Measurements from ENCODE around the gene FLOT1. TPM values are rescaled to one million over a fixed set of nuclear protein-coding genes. Genes with fewer than 3 reads are reported as not detected.
A peak's percentile ranks its signal among the peaks of the same experiment; 100 is the strongest.

Gene FLOT1
- total and polyA plus RNA-seq, 9 of the 15 experiments (the other 6 are each of a cell fraction or from before 2014, with no cell fraction given) = 11.7 to 149 (median 118) TPM

GRCh38 chr6:30769853-30770524 is 27.5 kb upstream of the FLOT1 start (continued):
- TF ChIP-seq E2F6 (IDR thresholded peaks at IDR 0.05; ENCODE audit: borderline replicate concordance in 1 of 2, extremely low read depth in 1 of 2, insufficient read depth in 1 of 2, insufficient read length in 1 of 2, low read depth in 1 of 2, low read length in 1 of 2, poor library complexity in 1 of 2, severe bottlenecking in 1 of 2) = no peak
- TF ChIP-seq GMEB1 (CRISPR knock-in tag; IDR thresholded peaks at IDR 0.05) = no peak
- no peak for TF ChIP-seq ZBTB8A (IDR thresholded peaks at IDR 0.05; ENCODE audit: partially characterized antibody)
- no peak for TF ChIP-seq NEUROD1 (IDR thresholded peaks at IDR 0.05; ENCODE audit: borderline replicate concordance, low read depth, low read length, partially characterized antibody)
- TF ChIP-seq ZNF133 (CRISPR knock-in tag; IDR thresholded peaks at IDR 0.05) = no peak
- TF ChIP-seq ZNF124 (CRISPR knock-in tag; IDR thresholded peaks at IDR 0.05) = no peak
- TF ChIP-seq ZNF174 (CRISPR knock-in tag; IDR thresholded peaks at IDR 0.05) = no peak
- no peak for TF ChIP-seq CEBPZ (IDR thresholded peaks at IDR 0.05; ENCODE audit: borderline replicate concordance, low read depth, low read length)
- TF ChIP-seq C11orf30 (IDR thresholded peaks at IDR 0.05; ENCODE audit: low read depth) = no peak
- no peak for TF ChIP-seq RB1 (IDR thresholded peaks at IDR 0.05; ENCODE audit: low read depth)
- TF ChIP-seq NCOA2 (IDR thresholded peaks at IDR 0.05; ENCODE audit: partially characterized antibody in 2 of 2) = no peak
- no peak for TF ChIP-seq FOS (IDR thresholded peaks at IDR 0.05; ENCODE audit: extremely low read depth, insufficient read length)
- no peak for TF ChIP-seq ZNF311 (CRISPR knock-in tag; IDR thresholded peaks at IDR 0.05)
- no peak for TF ChIP-seq HEY1 (CRISPR knock-in tag; IDR thresholded peaks at IDR 0.05; ENCODE audit: borderline replicate concordance)
- no peak for TF ChIP-seq MBD1 (CRISPR knock-in tag; IDR thresholded peaks at IDR 0.05)
- no peak for TF ChIP-seq TAL1 (IDR thresholded peaks at IDR 0.05)
- no peak for TF ChIP-seq PHTF2 (CRISPR knock-in tag; IDR thresholded peaks at IDR 0.05)
- no peak for TF ChIP-seq GABPB1 (CRISPR knock-in tag; IDR thresholded peaks at IDR 0.05)
- peak; percentile 77; the same call in 1 of the 2 replicates for TF ChIP-seq BRD4 (IDR thresholded peaks at IDR 0.05)
- TF ChIP-seq, protein P1, sequence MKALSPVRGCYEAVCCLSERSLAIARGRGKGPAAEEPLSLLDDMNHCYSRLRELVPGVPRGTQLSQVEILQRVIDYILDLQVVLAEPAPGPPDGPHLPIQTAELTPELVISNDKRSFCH (CRISPR knock-in tag; IDR thresholded peaks at IDR 0.05) = no peak
- TF ChIP-seq, protein P1 (tag; IDR thresholded peaks at IDR 0.05) = no peak
